B cell (primary cell): Measurements from ENCODE around the gene PLEKHG2. TPM values are rescaled to one million over a fixed set of nuclear protein-coding genes. Genes with fewer than 3 reads are reported as not detected.
A peak's percentile ranks its signal among the peaks of the same experiment; 100 is the strongest.

Source experiments
- ATAC-seq: fragments of 200-7000 bp; cut with Tn5 transposase; one replicate; pipeline ENCODE4 v1.10.0; 2021; ENCODE audit warnings: low read depth, mild to moderate bottlenecking, moderate number of reproducible peaks, moderate library complexity
- CTCF ChIA-PET: fragments of 350-600 bp; sonication (Branson Sonifier 250); formaldehyde crosslinking; loops from one replicate; lab custom pipeline; 2021; ENCODE audit warnings: antibody characterized with exemption, inconsistent platforms; lab: Charles Lee
- POLR2A ChIA-PET: fragments of 350-600 bp; sonication (Branson Sonifier 250); formaldehyde crosslinking; loops from one replicate; lab custom pipeline; 2021; ENCODE audit warnings: antibody characterized with exemption; lab: Charles Lee
- DNase-seq: peaks from one replicate; pipeline ENCODE4 v3.0.0; 2013
- H2AFZ ChIP-seq: 2 replicates; pipeline ENCODE4 v1.6.1; 2012; ENCODE audit warnings: mild to moderate bottlenecking, low read depth, low read length; ENCODE audit not compliant: insufficient read depth, poor library complexity, severe bottlenecking
- H3K27ac ChIP-seq, 2 donors: 1 replicate in 1 of 2; 2 replicates in 1 of 2; pipeline ENCODE4 v1.5.1; 2012 to 2013; ENCODE audit warnings: low read length in 2 of 2, mild to moderate bottlenecking in 2 of 2, moderate library complexity in 1 of 2
- H3K27me3 ChIP-seq, 4 experiments: fragments of 200-600 bp in 1 of 4; sonication (generic) in 1 of 4; replicated peaks in 1 of 4; 1 replicate in 2 of 4; 2 replicates in 2 of 4; pipeline versions ENCODE4 v1.6.1 to v1.7.0; 2013 to 2016; ENCODE audit warnings: low read length in 3 of 4, mild to moderate bottlenecking in 2 of 4, mixed read lengths in 1 of 4, moderate library complexity in 1 of 4; ENCODE audit not compliant: insufficient read depth in 4 of 4, control insufficient read depth in 3 of 4; ENCODE audit errors: control extremely low read depth in 1 of 4
- H3K36me3 ChIP-seq, 2 experiments: replicated peaks in 1 of 2; 1 replicate in 1 of 2; 2 replicates in 1 of 2; pipeline versions ENCODE4 v1.6.1 to v1.7.1; 2013; ENCODE audit warnings: low read length in 1 of 2; ENCODE audit not compliant: insufficient read depth in 2 of 2, control insufficient read depth in 1 of 2; ENCODE audit errors: control extremely low read depth in 1 of 2, extremely low read depth in 1 of 2
- H3K4me1 ChIP-seq, 2 donors: fragments of 200-600 bp in 1 of 2; sonication (generic) in 1 of 2; 1 replicate in 1 of 2; 2 replicates in 1 of 2; pipeline versions ENCODE4 v1.5.1 to v1.6.1; 2013 to 2017; ENCODE audit warnings: low read length in 2 of 2; ENCODE audit not compliant: control insufficient read depth in 2 of 2, insufficient read depth in 2 of 2
- H3K4me2 ChIP-seq: replicated peaks from 2 replicates; pipeline ENCODE3; 2012; ENCODE audit warnings: mild to moderate bottlenecking, low read depth, low read length; ENCODE audit not compliant: poor library complexity, severe bottlenecking
- H3K4me3 ChIP-seq, 5 experiments: fragments of 200-600 bp in 1 of 5; sonication (generic) in 1 of 5; 1 replicate in 3 of 5; 2 replicates in 2 of 5; pipeline versions ENCODE4 v1.5.1 to v1.7.0; 2011 to 2016; ENCODE audit warnings: low read length in 4 of 5, mild to moderate bottlenecking in 4 of 5, low read depth in 2 of 5, control low read depth in 1 of 5, moderate library complexity in 1 of 5; ENCODE audit not compliant: insufficient read depth in 1 of 5; ENCODE audit errors: control extremely low read depth in 1 of 5, extremely low read depth in 1 of 5
- H3K79me2 ChIP-seq: fragments of 200-600 bp; sonication (generic); one replicate; pipeline ENCODE4 v1.6.0; 2016; ENCODE audit warnings: low read length; ENCODE audit not compliant: control insufficient read depth, insufficient read depth
- H3K9ac ChIP-seq: fragments of 200-600 bp; sonication (generic); 2 replicates; pipeline ENCODE4 v1.6.1; 2017; ENCODE audit warnings: mild to moderate bottlenecking, low read length, moderate library complexity
- H3K9me3 ChIP-seq, 3 donors: one replicate each; pipeline versions ENCODE4 v1.6.1 to v1.7.1; 2013; ENCODE audit warnings: low read length in 2 of 3; ENCODE audit not compliant: control insufficient read depth in 2 of 3, insufficient read depth in 1 of 3; ENCODE audit errors: control extremely low read depth in 1 of 3
- H4K20me1 ChIP-seq: 2 replicates; pipeline ENCODE4 v1.6.0; 2012; ENCODE audit warnings: mild to moderate bottlenecking, low read length; ENCODE audit not compliant: insufficient read depth, control insufficient read depth, poor library complexity, severe bottlenecking
- H3K27ac Mint-ChIP-seq: one replicate; pipeline ENCODE4 v1.8.0; 2021; ENCODE audit warnings: mixed read lengths
- H3K27me3 Mint-ChIP-seq: one replicate; pipeline ENCODE4 v1.8.0; 2021; ENCODE audit warnings: mixed read lengths
- H3K4me1 Mint-ChIP-seq: one replicate; pipeline ENCODE4 v1.8.0; 2021; ENCODE audit warnings: mixed read lengths
- H3K4me3 Mint-ChIP-seq: one replicate; pipeline ENCODE4 v1.8.0; 2021; ENCODE audit warnings: mixed read lengths
- H3K9me3 Mint-ChIP-seq: one replicate; pipeline ENCODE4 v1.8.0; 2022; ENCODE audit warnings: mixed read lengths; ENCODE audit not compliant: insufficient read depth
- CTCF ChIP-seq: fragments of 200-600 bp; IDR thresholded peaks from one replicate; pipeline ENCODE4 v1.8.0; 2022; ENCODE audit warnings: antibody characterized with exemption, mild to moderate bottlenecking
- EZH2 ChIP-seq: IDR thresholded peaks from 2 replicates; pipeline ENCODE4 v1.6.1; 2012; ENCODE audit warnings: borderline replicate concordance, low read depth, mild to moderate bottlenecking, moderate library complexity, low read length; ENCODE audit not compliant: insufficient read depth, poor library complexity, severe bottlenecking
- WGBS: methylation state at CpG from one replicate; pipeline ENCODE4 v1.1.5; 2013; ENCODE audit warnings: missing lambda C conversion rate; ENCODE audit not compliant: insufficient coverage; 5-methylcytosine and 5-hydroxymethylcytosine counted together
- intact Hi-C: fragments of 100-400 bp; cut with micrococcal nuclease; formaldehyde crosslinking; loops from one replicate; pipeline ENCODE4 v1.10.0; 2022
- polyA plus RNA-seq: library from polyadenylated mRNA; depleted of rRNA; stranded (reverse); fragments of >200 nt; gene quantifications from 2 replicates; pipeline ENCODE4 v1.2.3, GENCODE V29; 2012
- total RNA-seq, 2 donors: library from RNA; stranded (reverse); fragments of 120-200 nt in 1 of 2; gene quantifications; 1 replicate in 1 of 2; 2 replicates in 1 of 2; pipeline versions ENCODE4 v1.2.3 to v1.2.4, GENCODE V29; 2013 to 2022

Gene PLEKHG2
- total and polyA plus RNA-seq, 2 donors (not counting 1 experiment from before 2014, with no cell fraction given) = 27.0 to 167 TPM

GRCh38 chr19:39417463-39418181 is 5.2 kb downstream of the PLEKHG2 start:
- H3K27me3 Mint-ChIP-seq = no peaks in the 10 kb centered on the region
- intact Hi-C loops = no loop called here
- CTCF ChIA-PET = interaction anchor here (2.6 kb wide), 1 partner anchor 10 kb away, joined by 14 read pairs; no protein-coding TSS in a partner anchor

More at GRCh38 chr19:39417463-39418181, 5.2 kb downstream of the PLEKHG2 start:
- H3K27ac ChIP-seq = peak overlapping the region in 1 of 2 donors; percentile 30
- DNase-seq (no peak), ATAC-seq (no peak)
- Mint-ChIP-seq H3K4me1 (peaks cover 22% of the 10 kb centered on the region), H3K4me3 (peak overlapping the region; percentile 16), H3K9me3 (no peaks in the 10 kb centered on the region), H3K27ac (peak overlapping the region; percentile 78)
- no peak overlapping the region for H2AFZ ChIP-seq
- 74% methylated on average over 21 of the region's 30 CpGs for WGBS
- peaks cover 7 to 13% of the 10 kb centered on the region in 2 donors for H3K4me1 ChIP-seq
- H3K79me2 ChIP-seq = peaks cover 5% of the 10 kb centered on the region
- H3K9me3 ChIP-seq = peaks cover 0 to 2% (median 0%) of the 10 kb centered on the region in 3 donors
- H3K4me2 ChIP-seq = no peak overlapping the region
- H3K4me3 ChIP-seq = no peak overlapping the region
- H3K9ac ChIP-seq = no peak overlapping the region
- peaks cover 0 to 29% of the 10 kb centered on the region in 2 experiments for H3K36me3 ChIP-seq
- TF ChIP-seq CTCF (no peak), EZH2 (no peak)
- POLR2A ChIA-PET = interaction anchor here (0.6 to 1.1 kb wide), 2 partner anchors 10 to 12 kb away, joined by 5 to 7 read pairs; no protein-coding TSS in a partner anchor
- no peaks in the 10 kb centered on the region for H3K27me3 ChIP-seq
- H4K20me1 ChIP-seq = no peaks in the 10 kb centered on the region
